Mesenchymal stem cell (in vitro differentiated cells and primary cell): ENCODE results near the gene REEP5.

Source experiments
- DNase-seq: peaks from one replicate; pipeline ENCODE4 v3.0.0-alpha.2; 2013
- H2AFZ ChIP-seq: one replicate; pipeline ENCODE4 v1.6.1; 2013; ENCODE audit warnings: low read depth, mild to moderate bottlenecking, control low read depth, inconsistent platforms, low read length, moderate library complexity
- H2AK5ac ChIP-seq: 2 replicates; pipeline ENCODE4 v1.6.1; 2013; ENCODE audit warnings: low read length, moderate library complexity, mild to moderate bottlenecking, inconsistent platforms; ENCODE audit not compliant: severe bottlenecking
- H2BK120ac ChIP-seq: one replicate; pipeline ENCODE4 v1.6.1; 2013; ENCODE audit warnings: low read depth, mild to moderate bottlenecking, inconsistent platforms, low read length, moderate library complexity
- H2BK12ac ChIP-seq, 2 experiments: one replicate each; pipeline ENCODE4 v1.6.1; 2013; ENCODE audit warnings: inconsistent platforms in 2 of 2, low read length in 2 of 2, mild to moderate bottlenecking in 2 of 2, moderate library complexity in 2 of 2, control low read depth in 1 of 2
- H2BK15ac ChIP-seq: one replicate; pipeline ENCODE4 v1.6.1; 2013; ENCODE audit warnings: mild to moderate bottlenecking, low read depth, inconsistent platforms; ENCODE audit not compliant: poor library complexity, severe bottlenecking
- H2BK5ac ChIP-seq: 2 replicates; pipeline ENCODE4 v1.6.1; 2013; ENCODE audit warnings: low read depth, mild to moderate bottlenecking, low read length, control low read depth, inconsistent platforms; ENCODE audit not compliant: poor library complexity, severe bottlenecking
- H3K14ac ChIP-seq, 2 experiments: one replicate each; pipeline ENCODE4 v1.6.1; 2013; ENCODE audit warnings: inconsistent platforms in 2 of 2, low read length in 2 of 2, control low read depth in 1 of 2, mild to moderate bottlenecking in 1 of 2, moderate library complexity in 1 of 2
- H3K18ac ChIP-seq, 2 experiments: one replicate each; pipeline ENCODE4 v1.6.1; 2013; ENCODE audit warnings: inconsistent platforms in 2 of 2, low read length in 2 of 2, control low read depth in 1 of 2, low read depth in 1 of 2, mild to moderate bottlenecking in 1 of 2
- H3K23ac ChIP-seq, 2 experiments: one replicate each; pipeline ENCODE4 v1.6.1; 2013; ENCODE audit warnings: inconsistent platforms in 2 of 2, low read length in 2 of 2, mild to moderate bottlenecking in 2 of 2, moderate library complexity in 2 of 2, control low read depth in 1 of 2
- H3K27ac ChIP-seq: 2 replicates; pipeline ENCODE4 v1.5.1; 2013; ENCODE audit warnings: mild to moderate bottlenecking, moderate library complexity, low read length, control low read depth, inconsistent platforms; ENCODE audit not compliant: poor library complexity, severe bottlenecking
- H3K27me3 ChIP-seq, 2 experiments: 2 replicates each; pipeline versions ENCODE4 v1.6.1 to v1.7.0; 2013; ENCODE audit warnings: low read length in 2 of 2, mild to moderate bottlenecking in 2 of 2, moderate library complexity in 2 of 2, control low read depth in 1 of 2, inconsistent platforms in 1 of 2; ENCODE audit not compliant: control insufficient read depth in 1 of 2, insufficient read depth in 1 of 2
- H3K36me3 ChIP-seq, 2 experiments: 2 replicates each; pipeline versions ENCODE4 v1.6.1 to v1.7.0; 2013; ENCODE audit warnings: low read length in 2 of 2, control low read depth in 1 of 2, inconsistent platforms in 1 of 2, low read depth in 1 of 2, mild to moderate bottlenecking in 1 of 2; ENCODE audit not compliant: insufficient read depth in 2 of 2, control insufficient read depth in 1 of 2
- H3K4ac ChIP-seq, 2 experiments: one replicate each; pipeline ENCODE4 v1.6.1; 2013; ENCODE audit warnings: inconsistent platforms in 2 of 2, low read length in 2 of 2, mild to moderate bottlenecking in 2 of 2, moderate library complexity in 2 of 2, control low read depth in 1 of 2, low read depth in 1 of 2
- H3K4me1 ChIP-seq: 2 replicates; pipeline ENCODE4 v1.6.1; 2013; ENCODE audit warnings: low read depth, low read length, control low read depth; ENCODE audit not compliant: control insufficient read depth, insufficient read depth
- H3K4me2 ChIP-seq: 2 replicates; pipeline ENCODE4 v1.6.1; 2013; ENCODE audit warnings: low read length, mild to moderate bottlenecking, inconsistent platforms; ENCODE audit not compliant: poor library complexity, severe bottlenecking
- H3K4me3 ChIP-seq, 2 experiments: 2 replicates each; pipeline versions ENCODE4 v1.5.1 to v1.7.0; 2013; ENCODE audit warnings: low read length in 2 of 2, mild to moderate bottlenecking in 2 of 2, control low read depth in 1 of 2, low read depth in 1 of 2; ENCODE audit not compliant: insufficient read depth in 1 of 2
- H3K79me1 ChIP-seq: replicated peaks from 2 replicates; pipeline ENCODE4 v1.6.1; 2013; ENCODE audit warnings: mild to moderate bottlenecking, control low read depth, low read length, inconsistent platforms; ENCODE audit not compliant: poor library complexity, severe bottlenecking
- H3K9ac ChIP-seq: 2 replicates; pipeline ENCODE4 v1.7.0; 2013; ENCODE audit warnings: mild to moderate bottlenecking, low read length, moderate library complexity
- H3K9me3 ChIP-seq: 2 replicates; pipeline ENCODE4 v1.7.0; 2013; ENCODE audit warnings: mild to moderate bottlenecking, low read length; ENCODE audit not compliant: control insufficient read depth
- H4K8ac ChIP-seq: one replicate; pipeline ENCODE4 v1.6.1; 2013; ENCODE audit warnings: inconsistent platforms, mild to moderate bottlenecking, low read length, moderate library complexity
- H4K91ac ChIP-seq: one replicate; pipeline ENCODE4 v1.6.1; 2013; ENCODE audit warnings: mild to moderate bottlenecking, low read length, inconsistent platforms
- WGBS: methylation state at CpG from one replicate; pipeline ENCODE4 v1.1.7; 2013; ENCODE audit warnings: mixed read lengths; 5-methylcytosine and 5-hydroxymethylcytosine counted together

Gene REEP5

DNA sequence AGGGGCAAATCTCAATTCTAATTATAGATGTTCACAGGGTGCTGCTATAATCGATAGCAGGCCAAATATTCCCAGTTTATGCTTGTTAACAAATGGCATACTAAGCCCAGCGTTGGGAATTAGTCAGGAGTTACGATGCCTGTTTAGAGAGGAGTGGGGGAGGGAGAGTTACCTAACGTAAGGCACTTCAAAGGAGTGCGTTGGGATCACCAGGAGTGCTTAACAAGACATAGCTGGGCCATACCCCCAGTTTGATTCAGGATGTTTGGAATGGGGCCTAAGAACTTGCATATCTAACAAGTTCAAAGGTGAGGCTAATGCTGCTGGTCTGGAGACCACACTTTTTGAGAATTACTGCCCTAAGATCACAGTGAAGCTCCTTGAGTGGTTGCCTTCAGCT is 75.5 kb downstream of the REEP5 start:
- Histone ChIP-seq H3K79me1 (no peaks in the 10 kb centered on the region), H3K9ac (no peak overlapping the region), H2AK5ac (no peak overlapping the region), H3K4ac (no peak overlapping the region), H3K18ac (no peak overlapping the region), H3K4me1 (no peaks in the 10 kb centered on the region), H2BK15ac (no peak overlapping the region), H3K4me2 (no peak overlapping the region), H3K14ac (no peak overlapping the region), H2AFZ (no peak overlapping the region), H3K27ac (no peak overlapping the region), H3K23ac (no peak overlapping the region), H2BK5ac (no peak overlapping the region), H3K36me3 (peaks cover 0 to 3% of the 10 kb centered on the region in 2 experiments), H4K91ac (no peak overlapping the region), H2BK120ac (no peak overlapping the region), H3K27me3 (no peaks in the 10 kb centered on the region), H3K9me3 (no peaks in the 10 kb centered on the region), H4K8ac (no peak overlapping the region), H2BK12ac (no peak overlapping the region), H3K4me3 (no peak overlapping the region)
- no peak for DNase-seq
- WGBS = 82% methylated on average over 5 of the region's 5 CpGs

DNA sequence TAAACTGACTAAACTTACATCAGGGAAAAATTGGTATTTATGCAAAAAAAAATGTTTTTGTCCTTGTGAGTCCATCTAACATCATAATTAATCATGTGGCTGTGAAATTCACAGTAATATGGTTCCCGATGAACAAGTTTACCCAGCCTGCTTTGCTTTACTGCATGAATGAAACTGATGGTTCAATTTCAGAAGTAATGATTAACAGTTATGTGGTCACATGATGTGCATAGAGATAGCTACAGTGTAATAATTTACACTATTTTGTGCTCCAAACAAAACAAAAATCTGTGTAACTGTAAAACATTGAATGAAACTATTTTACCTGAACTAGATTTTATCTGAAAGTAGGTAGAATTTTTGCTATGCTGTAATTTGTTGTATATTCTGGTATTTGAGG is 77.5 kb downstream of the REEP5 start:
- H4K91ac ChIP-seq = no peak overlapping the region
- no peaks in the 10 kb centered on the region for H3K79me1 ChIP-seq
- no CpG with 5 or more reads among the region's 1 CpG for WGBS
- no peak overlapping the region for H3K4me2 ChIP-seq
- H3K14ac ChIP-seq = no peak overlapping the region
- H3K18ac ChIP-seq = no peak overlapping the region
- no peak for DNase-seq
- no peak overlapping the region for H2AK5ac ChIP-seq
- no peaks in the 10 kb centered on the region for H3K9me3 ChIP-seq
- no peak overlapping the region for H2BK5ac ChIP-seq
- no peak overlapping the region for H3K27ac ChIP-seq
- H4K8ac ChIP-seq = no peak overlapping the region
- no peak overlapping the region for H2AFZ ChIP-seq
- no peak overlapping the region for H3K4me3 ChIP-seq
- no peak overlapping the region for H3K4ac ChIP-seq
- no peaks in the 10 kb centered on the region for H3K4me1 ChIP-seq
- no peak overlapping the region for H2BK12ac ChIP-seq
- no peaks in the 10 kb centered on the region for H3K27me3 ChIP-seq
- H2BK120ac ChIP-seq = no peak overlapping the region
- no peak overlapping the region for H3K9ac ChIP-seq
- H3K36me3 ChIP-seq = peaks cover 3 to 23% of the 10 kb centered on the region in 2 experiments
- no peak overlapping the region for H2BK15ac ChIP-seq
- H3K23ac ChIP-seq = no peak overlapping the region

- H3K79me1 ChIP-seq = peaks cover 2% of the 10 kb centered on the region
- no peak overlapping the region for H2AK5ac ChIP-seq
- no peaks in the 10 kb centered on the region for H3K27me3 ChIP-seq
- H3K23ac ChIP-seq = no peak overlapping the region
- H3K27ac ChIP-seq = no peak overlapping the region
- no peaks in the 10 kb centered on the region for H3K9me3 ChIP-seq
- H2BK15ac ChIP-seq = no peak overlapping the region
- H3K14ac ChIP-seq = no peak overlapping the region
- H3K4me1 ChIP-seq = no peaks in the 10 kb centered on the region
- no peak overlapping the region for H3K18ac ChIP-seq
- H3K4ac ChIP-seq = no peak overlapping the region
- 94% methylated on average over 13 of the region's 13 CpGs for WGBS
- H3K4me2 ChIP-seq = no peak overlapping the region
- no peak overlapping the region for H2AFZ ChIP-seq
- no peak overlapping the region for H2BK12ac ChIP-seq
- no peak overlapping the region for H3K9ac ChIP-seq
- peaks cover 18 to 75% of the 10 kb centered on the region in 2 experiments for H3K36me3 ChIP-seq
- DNase-seq = no peak
- no peak overlapping the region for H2BK5ac ChIP-seq
- no peak overlapping the region for H3K4me3 ChIP-seq
- H4K91ac ChIP-seq = no peak overlapping the region
- H4K8ac ChIP-seq = no peak overlapping the region
- no peak overlapping the region for H2BK120ac ChIP-seq
Observed at GRCh38 chr5:112833971-112834370, 88.1 kb downstream of the REEP5 start.

GRCh38 chr5:112830378-112830777 is 91.6 kb downstream of the REEP5 start:
- WGBS = 99% methylated on average over 1 of the region's 2 CpGs
- peaks cover under 1% of the 10 kb centered on the region for H3K4me1 ChIP-seq
- H3K36me3 ChIP-seq = peaks cover 22 to 77% of the 10 kb centered on the region in 2 experiments
- no peaks in the 10 kb centered on the region for H3K9me3 ChIP-seq
- no peak overlapping the region for H4K8ac ChIP-seq
- no peak overlapping the region for H3K4me2 ChIP-seq
- H3K9ac ChIP-seq = no peak overlapping the region
- no peak for DNase-seq
- H3K4me3 ChIP-seq = no peak overlapping the region
- H3K14ac ChIP-seq = no peak overlapping the region
- H2BK12ac ChIP-seq = no peak overlapping the region
- no peak overlapping the region for H3K27ac ChIP-seq
- no peak overlapping the region for H2BK15ac ChIP-seq
- H3K27me3 ChIP-seq = no peaks in the 10 kb centered on the region
- no peak overlapping the region for H3K18ac ChIP-seq
- H2AFZ ChIP-seq = no peak overlapping the region
- H2BK5ac ChIP-seq = no peak overlapping the region
- H2AK5ac ChIP-seq = no peak overlapping the region
- H4K91ac ChIP-seq = no peak overlapping the region
- H3K79me1 ChIP-seq = peaks cover 2% of the 10 kb centered on the region
- no peak overlapping the region for H3K23ac ChIP-seq
- H2BK120ac ChIP-seq = no peak overlapping the region
- no peak overlapping the region for H3K4ac ChIP-seq
